Measurements from ENCODE around the gene ASB17. TPM values are rescaled to one million over a fixed set of nuclear protein-coding genes. Genes with fewer than 3 reads are reported as not detected.
A peak's percentile ranks its signal among the peaks of the same experiment; 100 is the strongest.
"Not testable (repeated sequence)": the region's sequence is repeated elsewhere in the genome, so short reads cannot be mapped to it uniquely, and the experiment has no call there.

The ASB17 gene
- not detected in 2 replicates for total RNA-seq (2014; rRNA removed; shearing (Covaris generic); ENCODE audit: low replicate concordance)

- no peaks in the 10 kb centered on the region for H3K36me3 ChIP-seq
- no peak within 1 kb of the TSS for H3K4me3 ChIP-seq
- H3K27me3 ChIP-seq, result peaks cover 2% of the 10 kb centered on the region; the same call in 1 of the 2 replicates
- DNase-seq, result no peak
- no peaks in the 10 kb centered on the region for H3K9me3 ChIP-seq
Observed at GRCh38 chr1:75932304-75932703, at the start of gene ASB17. TSS of gene ASB17 (minus strand) at chr1:75932404. CDS start at chr1:75932291, 113 bp downstream.

GRCh38 chr1:75980972-75981897 is 49.0 kb upstream of the ASB17 start:
- Histone ChIP-seq H3K4me3 (no peak overlapping the region), H3K9me3 (no peaks in the 10 kb centered on the region), H3K27me3 (no peaks in the 10 kb centered on the region), H3K36me3 (no peaks in the 10 kb centered on the region)
- DNase-seq, result no peak

- Histone ChIP-seq H3K4me3 (no peak overlapping the region), H3K27me3 (no peaks in the 10 kb centered on the region), H3K36me3 (no peaks in the 10 kb centered on the region), H3K9me3 (no peaks in the 10 kb centered on the region)
- DNase-seq, result no peak
Observed at GRCh38 chr1:75970631-75971030, 38.4 kb upstream of the ASB17 start.

GRCh38 chr1:75969550-75969949 is 37.3 kb upstream of the ASB17 start:
- no peaks in the 10 kb centered on the region for H3K36me3 ChIP-seq
- no peak for DNase-seq
- no peaks in the 10 kb centered on the region for H3K9me3 ChIP-seq
- no peaks in the 10 kb centered on the region for H3K27me3 ChIP-seq
- no peak overlapping the region for H3K4me3 ChIP-seq

- Histone ChIP-seq H3K36me3 (no peaks in the 10 kb centered on the region), H3K27me3 (no peaks in the 10 kb centered on the region), H3K9me3 (no peaks in the 10 kb centered on the region), H3K4me3 (no peak overlapping the region)
- no peak for DNase-seq
Observed at GRCh38 chr1:75967719-75968118, 35.5 kb upstream of the ASB17 start.

GRCh38 chr1:75964760-75965408 is 32.7 kb upstream of the ASB17 start:
- Histone ChIP-seq H3K36me3 (no peaks in the 10 kb centered on the region), H3K4me3 (no peak overlapping the region), H3K27me3 (no peaks in the 10 kb centered on the region), H3K9me3 (no peaks in the 10 kb centered on the region)
- DNase-seq, result no peak

GRCh38 chr1:75964110-75964759 is 32.0 kb upstream of the ASB17 start:
- not testable (repeated sequence) for H3K27me3 ChIP-seq, H3K36me3 ChIP-seq, H3K4me3 ChIP-seq, H3K9me3 ChIP-seq
- peak; percentile 45 for DNase-seq

GRCh38 chr1:75954586-75954985 is 22.4 kb upstream of the ASB17 start:
- no peaks in the 10 kb centered on the region for H3K27me3 ChIP-seq
- H3K9me3 ChIP-seq, result no peaks in the 10 kb centered on the region
- H3K4me3 ChIP-seq, result no peak overlapping the region
- DNase-seq, result no peak
- H3K36me3 ChIP-seq, result no peaks in the 10 kb centered on the region

- no peak for DNase-seq
- Histone ChIP-seq H3K9me3 (no peaks in the 10 kb centered on the region), H3K36me3 (no peaks in the 10 kb centered on the region), H3K4me3 (no peak overlapping the region), H3K27me3 (no peaks in the 10 kb centered on the region)
Observed at GRCh38 chr1:75953461-75953860, 21.3 kb upstream of the ASB17 start.

GRCh38 chr1:75952016-75952415 is 19.8 kb upstream of the ASB17 start:
- Histone ChIP-seq H3K4me3 (no peak overlapping the region), H3K9me3 (no peaks in the 10 kb centered on the region), H3K36me3 (no peaks in the 10 kb centered on the region), H3K27me3 (no peaks in the 10 kb centered on the region)
- DNase-seq, result no peak

- Histone ChIP-seq H3K27me3 (no peaks in the 10 kb centered on the region), H3K36me3 (no peaks in the 10 kb centered on the region), H3K9me3 (peaks cover 2% of the 10 kb centered on the region; the same call in 1 of the 2 replicates), H3K4me3 (no peak overlapping the region)
- DNase-seq, result no peak
Observed at GRCh38 chr1:75950176-75950575, 18.0 kb upstream of the ASB17 start.

GRCh38 chr1:75943037-75943436 is 10.8 kb upstream of the ASB17 start:
- H3K36me3 ChIP-seq, H3K27me3 ChIP-seq, H3K9me3 ChIP-seq, H3K4me3 ChIP-seq, DNase-seq: not testable (repeated sequence)

GRCh38 chr1:75937034-75937433 is 4.8 kb upstream of the ASB17 start:
- H3K27me3 ChIP-seq, result no peaks in the 10 kb centered on the region
- DNase-seq, result no peak
- H3K4me3 ChIP-seq, result no peak overlapping the region
- no peaks in the 10 kb centered on the region; the same call in 1 of the 2 replicates for H3K9me3 ChIP-seq
- H3K36me3 ChIP-seq, result no peaks in the 10 kb centered on the region

GRCh38 chr1:75922698-75923097 is 9.5 kb downstream of the ASB17 start:
- H3K9me3 ChIP-seq, result no peaks in the 10 kb centered on the region
- H3K27me3 ChIP-seq, result no peaks in the 10 kb centered on the region; the same call in 1 of the 2 replicates
- no peak for DNase-seq
- H3K4me3 ChIP-seq, result no peak overlapping the region
- no peaks in the 10 kb centered on the region for H3K36me3 ChIP-seq

GRCh38 chr1:75916834-75917233 is 15.4 kb downstream of the ASB17 start:
- peaks cover 3% of the 10 kb centered on the region; the same call in 1 of the 2 replicates for H3K27me3 ChIP-seq
- H3K9me3 ChIP-seq, result no peaks in the 10 kb centered on the region
- H3K4me3 ChIP-seq, result no peak overlapping the region
- H3K36me3 ChIP-seq, result no peaks in the 10 kb centered on the region
- DNase-seq, result no peak

- H3K27me3 ChIP-seq, result peaks cover 3% of the 10 kb centered on the region; the same call in 1 of the 2 replicates
- no peaks in the 10 kb centered on the region for H3K36me3 ChIP-seq
- no peaks in the 10 kb centered on the region for H3K9me3 ChIP-seq
- DNase-seq, result peak; percentile 8
- no peak overlapping the region for H3K4me3 ChIP-seq
Observed at GRCh38 chr1:75908717-75909152, 23.5 kb downstream of the ASB17 start.

- no peak for DNase-seq
- Histone ChIP-seq H3K9me3 (no peaks in the 10 kb centered on the region), H3K4me3 (no peak overlapping the region), H3K27me3 (no peaks in the 10 kb centered on the region; the same call in 1 of the 2 replicates), H3K36me3 (no peaks in the 10 kb centered on the region)
Observed at GRCh38 chr1:75901371-75901770, 30.8 kb downstream of the ASB17 start.
